Measurements from ENCODE around the gene C3AR1. TPM values are rescaled to one million over a fixed set of nuclear protein-coding genes. Genes with fewer than 3 reads are reported as not detected.
A peak's percentile ranks its signal among the peaks of the same experiment; 100 is the strongest.

C3AR1 gene
- polyA plus RNA-seq, 2 of the 4 experiments (the other 2 are of a cell fraction) = not detected

- Histone ChIP-seq H3K4me2 (peak overlapping the region; percentile 90), H3K4me3 (peak overlapping the region; percentile 70), H3K9me3 (no peaks in the 10 kb centered on the region), H3K27ac (peak overlapping the region; percentile 81 to 94), H3K4me1 (peaks cover 27% of the 10 kb centered on the region)
- no peak for FAIRE-seq
- WGBS (ENCODE audit: missing lambda C conversion rate) = 19% methylated on average over 16 of the region's 17 CpGs
- CTCF ChIA-PET = interaction anchor here (0.9 to 3.5 kb wide), 5 partner anchors 12 to 201 kb away, joined by 3 to 30 read pairs (median 4); no protein-coding TSS in a partner anchor
- DNase-seq (ENCODE audit: low read depth in 1 of 2, low spot score in 1 of 2) = peak; percentile 60 to 68
- POLR2A ChIA-PET = no interaction called here
- ATAC-seq = peak; percentile 54 to 72; a peak in 5 of 6 replicates
- no peak; the same call in 1 of the 2 replicates for TF ChIP-seq USF2 (IDR thresholded peaks at IDR 0.05)
- peak; percentile 32; the same call in 1 of the 2 replicates for TF ChIP-seq POLR2A (IDR thresholded peaks at IDR 0.05; ENCODE audit: low read length)
Measured at GRCh38 chr12:8033153-8034044, 32.8 kb downstream of the C3AR1 start.

GRCh38 chr12:8032242-8033152 is 33.7 kb downstream of the C3AR1 start, which contains the start of gene FOXJ2:
Gene FOXJ2 (plus strand): TSS chr12:8032716. CDS start chr12:8039833, 7,117 bp downstream.
- peaks cover 25% of the 10 kb centered on the region for H3K4me1 ChIP-seq
- peak within 1 kb of the TSS; percentile 90 for H3K4me2 ChIP-seq
- peak within 1 kb of the TSS; percentile 70 for H3K4me3 ChIP-seq
- ATAC-seq = peak; percentile 90
- H3K27ac ChIP-seq = peak within 1 kb of the TSS; percentile 81 to 94
- CTCF ChIA-PET = interaction anchor here (0.5 to 2.0 kb wide), 5 partner anchors 13 to 71 kb away, joined by 3 to 10 read pairs (median 3); no protein-coding TSS in a partner anchor
- no peaks in the 10 kb centered on the region for H3K9me3 ChIP-seq
- 1% methylated on average over 23 of the region's 93 CpGs for WGBS (ENCODE audit: missing lambda C conversion rate)
- FAIRE-seq = no peak
- DNase-seq (ENCODE audit: low read depth in 1 of 2, low spot score in 1 of 2) = peak; percentile 57 to 68
- TF ChIP-seq USF2 (IDR thresholded peaks at IDR 0.05) (no peak), JUN (IDR thresholded peaks at IDR 0.05) (peak in 1 of 2 experiments; percentile 76; a peak in 2 of 5 replicates), PHF8 (IDR thresholded peaks at IDR 0.05; ENCODE audit: borderline replicate concordance, low read depth) (peak; percentile 79), MYC (IDR thresholded peaks at IDR 0.05; ENCODE audit: borderline replicate concordance, low read length) (0 out of 2 replicates have a peak, but pooled peaks have one; percentile 15), POLR2A (IDR thresholded peaks at IDR 0.05; ENCODE audit: low read length) (peak; percentile 53), GATA3 (IDR thresholded peaks at IDR 0.05; ENCODE audit: borderline replicate concordance) (no peak), HDAC2 (IDR thresholded peaks at IDR 0.05) (no peak), MAX (IDR thresholded peaks at IDR 0.05) (peak; percentile 54), BCL3 (IDR thresholded peaks at IDR 0.05) (peak; percentile 56; the same call in 1 of the 3 replicates), CHD2 (IDR thresholded peaks at IDR 0.05; ENCODE audit: low read length, partially characterized antibody) (no peak), HMGXB4 (CRISPR knock-in tag; IDR thresholded peaks at IDR 0.05; ENCODE audit: borderline replicate concordance) (peak; percentile 70; the same call in 1 of the 2 replicates), HOXA7 (CRISPR knock-in tag; IDR thresholded peaks at IDR 0.05) (no peak), ELK1 (IDR thresholded peaks at IDR 0.05; ENCODE audit: low read depth, low read length) (no peak)
- POLR2A ChIA-PET = no interaction called here
